IMR-90 (cell line): ENCODE measurements around the gene GSTA2. TPM values are rescaled to one million over a fixed set of nuclear protein-coding genes. Genes with fewer than 3 reads are reported as not detected.

ENCODE experiments used
- ATAC-seq: fragments of 200-7000 bp; cut with Tn5 transposase; 2 replicates; pipeline ENCODE4 v1.9.1; 2020; ENCODE audit warnings: low read depth, mild to moderate bottlenecking, moderate library complexity
- BruUV-seq: library from RNA; stranded (reverse); fragments of 400-500 nt; replicated peaks from 2 replicates; lab custom pipeline; 2021; lab: Mats Ljungman, UMichigan
- CTCF ChIA-PET: fragments of 300-600 bp; formaldehyde crosslinking; extraction: SDS; loops from one replicate; lab custom pipeline; 2021; ENCODE audit warnings: antibody characterized with exemption; lab: Yijun Ruan, JAX
- POLR2A ChIA-PET: fragments of 300-600 bp; sonication (Branson Sonifier 250); formaldehyde crosslinking; loops from one replicate; lab custom pipeline; 2022; ENCODE audit warnings: antibody characterized with exemption; ENCODE audit not compliant: unreplicated experiment; lab: Charles Lee
- DNase-seq: peaks from one replicate; pipeline ENCODE4 v3.0.0; 2013
- H2AFZ ChIP-seq: replicated peaks from 2 replicates; pipeline ENCODE3; 2013; ENCODE audit warnings: low read length, mild to moderate bottlenecking; ENCODE audit not compliant: poor library complexity
- H2AK5ac ChIP-seq: 2 replicates; pipeline ENCODE4 v1.6.1; 2013; ENCODE audit warnings: low read depth, low read length, inconsistent platforms
- H2AK9ac ChIP-seq: replicated peaks from 2 replicates; pipeline ENCODE3; 2013; ENCODE audit warnings: mild to moderate bottlenecking, low read depth, low read length, moderate library complexity; ENCODE audit not compliant: poor library complexity
- H2BK120ac ChIP-seq: 2 replicates; pipeline ENCODE4 v1.6.1; 2013; ENCODE audit warnings: low read depth, low read length, inconsistent platforms
- H2BK15ac ChIP-seq: 3 replicates; pipeline ENCODE4 v1.6.1; 2013; ENCODE audit warnings: low read depth, low read length, inconsistent platforms
- H2BK20ac ChIP-seq: 2 replicates; pipeline ENCODE4 v1.6.1; 2013; ENCODE audit warnings: low read depth, mild to moderate bottlenecking, inconsistent platforms, low read length, moderate library complexity
- H2BK5ac ChIP-seq: 2 replicates; pipeline ENCODE4 v1.6.1; 2013; ENCODE audit warnings: mild to moderate bottlenecking, low read depth, low read length, inconsistent platforms; ENCODE audit not compliant: poor library complexity, severe bottlenecking
- H3K14ac ChIP-seq: replicated peaks from 2 replicates; pipeline ENCODE4 v1.6.1; 2013; ENCODE audit warnings: low read depth, low read length, inconsistent platforms
- H3K18ac ChIP-seq: 2 replicates; pipeline ENCODE4 v1.6.1; 2013; ENCODE audit warnings: low read depth, low read length, control low read depth
- H3K23ac ChIP-seq: 2 replicates; pipeline ENCODE4 v1.6.1; 2013; ENCODE audit warnings: low read depth, low read length, inconsistent platforms
- H3K27ac ChIP-seq: 2 replicates; pipeline ENCODE4 v1.5.1; 2013; ENCODE audit warnings: mild to moderate bottlenecking, control low read depth, low read length; ENCODE audit not compliant: insufficient read depth
- H3K27me3 ChIP-seq: 2 replicates; pipeline ENCODE4 v1.6.1; 2013; ENCODE audit warnings: low read length; ENCODE audit not compliant: control insufficient read depth, insufficient read depth
- H3K36me3 ChIP-seq: 2 replicates; pipeline ENCODE4 v1.6.1; 2013; ENCODE audit warnings: low read length, mixed read lengths; ENCODE audit not compliant: control insufficient read depth, insufficient read depth
- H3K4ac ChIP-seq: 2 replicates; pipeline ENCODE4 v1.6.1; 2013; ENCODE audit warnings: low read depth, low read length, inconsistent platforms
- H3K4me1 ChIP-seq: 2 replicates; pipeline ENCODE4 v1.6.1; 2013; ENCODE audit warnings: low read length, mixed read lengths; ENCODE audit not compliant: control insufficient read depth, insufficient read depth
- H3K4me2 ChIP-seq: 2 replicates; pipeline ENCODE4 v1.6.1; 2013; ENCODE audit warnings: low read depth, mild to moderate bottlenecking, control low read depth, low read length, moderate library complexity
- H3K4me3 ChIP-seq: 2 replicates; pipeline ENCODE4 v1.5.1; 2013; ENCODE audit warnings: low read depth, mild to moderate bottlenecking, control low read depth, low read length, moderate library complexity; ENCODE audit not compliant: insufficient read depth
- H3K56ac ChIP-seq: 2 replicates; pipeline ENCODE4 v1.6.1; 2013; ENCODE audit warnings: low read length, inconsistent platforms; ENCODE audit not compliant: insufficient read depth; ENCODE audit errors: extremely low read depth
- H3K79me1 ChIP-seq, 2 experiments: 2 replicates each; pipeline ENCODE4 v1.6.1; 2013; ENCODE audit warnings: low read length in 2 of 2, inconsistent platforms in 1 of 2, low read depth in 1 of 2
- H3K9ac ChIP-seq: 2 replicates; pipeline ENCODE4 v1.6.1; 2013; ENCODE audit warnings: low read depth, low read length, control low read depth
- H3K9me1 ChIP-seq: 2 replicates; pipeline ENCODE4 v1.6.1; 2013; ENCODE audit warnings: low read length, inconsistent platforms; ENCODE audit not compliant: insufficient read depth
- H3K9me3 ChIP-seq: 2 replicates; pipeline ENCODE4 v1.6.1; 2013; ENCODE audit warnings: low read length; ENCODE audit not compliant: control insufficient read depth, insufficient read depth
- H4K20me1 ChIP-seq: 2 replicates; pipeline ENCODE4 v1.6.1; 2013; ENCODE audit warnings: low read length, inconsistent platforms; ENCODE audit not compliant: insufficient read depth
- H4K5ac ChIP-seq: 2 replicates; pipeline ENCODE4 v1.6.1; 2013; ENCODE audit warnings: mild to moderate bottlenecking, low read depth, low read length, control low read depth
- H4K8ac ChIP-seq, 2 experiments: 2 replicates each; pipeline ENCODE4 v1.6.1; 2013; ENCODE audit warnings: low read depth in 2 of 2, low read length in 2 of 2, control low read depth in 1 of 2, inconsistent platforms in 1 of 2
- H4K91ac ChIP-seq: 2 replicates; pipeline ENCODE4 v1.6.1; 2013; ENCODE audit warnings: low read depth, low read length, inconsistent platforms; ENCODE audit not compliant: insufficient read depth
- BHLHE40 ChIP-seq: fragments of 150-350 bp; IDR thresholded peaks from 2 replicates; pipeline ENCODE4 v1.6.1; 2016; ENCODE audit warnings: mild to moderate bottlenecking, low read depth, low read length
- CEBPB ChIP-seq: IDR thresholded peaks from 2 replicates; pipeline ENCODE4 v1.6.1; 2012; ENCODE audit warnings: low read depth, low read length, improper control_type of control experiment
- CHD1 ChIP-seq: IDR thresholded peaks from 2 replicates; pipeline ENCODE4 v1.6.1; 2012; ENCODE audit warnings: low read depth, low read length, improper control_type of control experiment
- FOS ChIP-seq: fragments of 150-350 bp; IDR thresholded peaks from 2 replicates; pipeline ENCODE4 v1.6.1; 2016; ENCODE audit warnings: low read depth, low read length
- MAFK ChIP-seq: IDR thresholded peaks from 2 replicates; pipeline ENCODE4 v1.6.1; 2012; ENCODE audit warnings: low read depth, low read length, improper control_type of control experiment
- MAZ ChIP-seq: IDR thresholded peaks from 2 replicates; pipeline ENCODE4 v1.6.1; 2012; ENCODE audit warnings: low read depth, mild to moderate bottlenecking, low read length, improper control_type of control experiment, moderate library complexity, borderline replicate concordance
- MXI1 ChIP-seq: IDR thresholded peaks from 2 replicates; pipeline ENCODE4 v1.6.1; 2012; ENCODE audit warnings: low read depth, mild to moderate bottlenecking, low read length, moderate library complexity, borderline replicate concordance
- NFE2L2 ChIP-seq: fragments of 150-350 bp; IDR thresholded peaks from 2 replicates; pipeline ENCODE4 v1.6.1; 2016; ENCODE audit warnings: low read depth, mild to moderate bottlenecking, low read length
- POLR2A ChIP-seq: IDR thresholded peaks from 2 replicates; pipeline ENCODE4 v1.6.1; 2012; ENCODE audit warnings: mild to moderate bottlenecking, low read depth, low read length
- RAD21 ChIP-seq: IDR thresholded peaks from 2 replicates; pipeline ENCODE4 v1.6.1; 2012; ENCODE audit warnings: low read length, improper control_type of control experiment
- RCOR1 ChIP-seq: IDR thresholded peaks from 2 replicates; pipeline ENCODE4 v1.6.1; 2012; ENCODE audit warnings: mild to moderate bottlenecking, low read length, improper control_type of control experiment; ENCODE audit not compliant: insufficient replicate concordance
- RFX5 ChIP-seq: IDR thresholded peaks from 2 replicates; pipeline ENCODE4 v1.8.0; 2012; ENCODE audit warnings: low read depth, mild to moderate bottlenecking, low read length, moderate library complexity
- SMC3 ChIP-seq: fragments of 150-350 bp; IDR thresholded peaks from 2 replicates; pipeline ENCODE4 v1.6.1; 2016; ENCODE audit warnings: low read depth, mild to moderate bottlenecking, antibody characterized with exemption, low read length, moderate library complexity
- WGBS, 2 experiments: methylation state at CpG; one replicate each; pipeline versions ENCODE4 v1.1.5 to v1.1.7; 2013; ENCODE audit warnings: missing lambda C conversion rate in 2 of 2; ENCODE audit not compliant: insufficient read length in 1 of 2; ENCODE audit errors: extremely low coverage in 2 of 2; 5-methylcytosine and 5-hydroxymethylcytosine counted together
- dilution Hi-C: fragments of 300-500 bp; cut with HindIII; formaldehyde crosslinking; loops from one replicate; pipeline ENCODE4 v1.14.3; 2018; ENCODE audit warnings: low sequenced_read_pairs; ENCODE audit not compliant: unreplicated experiment
- in situ Hi-C: fragments of 300-500 bp; cut with MboI; formaldehyde crosslinking; loops from 3 replicates; pipeline ENCODE4 v1.14.3; 2019; ENCODE audit warnings: low sequenced_read_pairs, inconsistent platforms, mixed read lengths
- intact Hi-C: fragments of 100-400 bp; cut with micrococcal nuclease; formaldehyde crosslinking; loops from 2 replicates; pipeline ENCODE4 v1.10.0; 2022
- polyA plus RNA-seq, 3 experiments: library from polyadenylated mRNA; depleted of rRNA; stranded (reverse); fragments of >200 nt; gene quantifications; 2 replicates each; pipeline ENCODE4 v1.2.3, GENCODE V29; 2012; ENCODE audit warnings: low replicate concordance in 1 of 3
- total RNA-seq: library from RNA; depleted of rRNA; stranded (reverse); fragments of >200 nt; gene quantifications from 2 replicates; pipeline ENCODE4 v1.2.3, GENCODE V29; 2012
- TF ChIP-seq, protein P1 (sequence below): conservative IDR thresholded peaks from 2 replicates; pipeline ENCODE4 v1.5.1; 2012; ENCODE audit warnings: mild to moderate bottlenecking, low read depth, low read length, improper control_type of control experiment
- TF ChIP-seq, protein P2 (sequence below): fragments of 150-350 bp; IDR thresholded peaks from 2 replicates; pipeline ENCODE4 v1.6.1; 2016; ENCODE audit warnings: low read depth, mild to moderate bottlenecking, low read length, moderate library complexity, borderline replicate concordance
- TF ChIP-seq, protein P3 (sequence below): fragments of 150-350 bp; IDR thresholded peaks from 2 replicates; pipeline ENCODE4 v1.6.1; 2017; ENCODE audit warnings: mild to moderate bottlenecking, antibody characterized with exemption, low read length, low read depth

GSTA2 gene
- total and polyA plus RNA-seq, 2 of the 4 experiments (the other 2 are of a cell fraction), result not detected

DNA sequence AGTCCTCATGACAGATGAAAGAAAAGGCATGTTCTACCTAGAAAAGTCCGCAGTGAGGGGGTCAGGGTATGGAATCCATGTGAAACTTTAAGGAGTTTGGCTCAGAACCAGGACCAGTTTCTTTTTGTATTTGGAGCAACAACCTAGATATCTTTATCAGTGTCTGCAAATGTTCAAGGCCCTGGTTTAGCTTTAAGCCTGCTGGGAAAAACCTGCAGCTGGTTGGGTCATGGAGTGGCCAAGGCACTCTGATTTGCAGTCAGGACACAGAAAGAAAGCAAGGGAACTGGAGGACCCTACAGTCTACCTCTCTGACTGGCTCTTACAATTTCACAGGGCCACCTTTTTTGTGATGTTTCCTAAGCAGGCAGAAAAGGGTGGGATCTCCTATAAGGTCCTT is 33.7 kb downstream of the GSTA2 start:
- H3K4me3 ChIP-seq, result no peak overlapping the region
- no peak overlapping the region for H2BK20ac ChIP-seq
- no peak overlapping the region for H2BK15ac ChIP-seq
- no peak overlapping the region for H3K4me2 ChIP-seq
- H3K79me1 ChIP-seq, result no peaks in the 10 kb centered on the region
- H3K27me3 ChIP-seq, result peaks cover under 1% of the 10 kb centered on the region
- H2BK120ac ChIP-seq, result no peak overlapping the region
- no peaks in the 10 kb centered on the region for H3K36me3 ChIP-seq
- ChIA-PET CTCF (no interaction called here), POLR2A (no interaction called here)
- H4K91ac ChIP-seq, result no peak overlapping the region
- WGBS, 2 experiments, result 56% methylated on average over 1 of the region's 1 CpG; no CpG with 5 or more reads in 1 of the 2 experiments
- DNase-seq (no peak), ATAC-seq (no peak)
- H3K4ac ChIP-seq, result no peak overlapping the region
- H3K9me1 ChIP-seq, result no peaks in the 10 kb centered on the region; the same call in 1 of the 2 replicates
- dilution Hi-C loops (no loop called here), in situ Hi-C loops (no loop called here), intact Hi-C loops (no loop called here)
- no peak overlapping the region for H3K56ac ChIP-seq
- H2AK9ac ChIP-seq, result no peak overlapping the region
- no peaks in the 10 kb centered on the region; the same call in 1 of the 2 replicates for H3K4me1 ChIP-seq
- BruUV-seq, result no TSS peak
- no peak overlapping the region for H4K8ac ChIP-seq
- no peak overlapping the region for H3K9ac ChIP-seq
- no peak overlapping the region for H3K14ac ChIP-seq
- no peaks in the 10 kb centered on the region for H3K9me3 ChIP-seq
- no peak overlapping the region for H3K18ac ChIP-seq
- H4K5ac ChIP-seq, result no peak overlapping the region
- H4K20me1 ChIP-seq, result no peaks in the 10 kb centered on the region
- no peak for TF ChIP-seq RCOR1
- TF ChIP-seq, protein P1, sequence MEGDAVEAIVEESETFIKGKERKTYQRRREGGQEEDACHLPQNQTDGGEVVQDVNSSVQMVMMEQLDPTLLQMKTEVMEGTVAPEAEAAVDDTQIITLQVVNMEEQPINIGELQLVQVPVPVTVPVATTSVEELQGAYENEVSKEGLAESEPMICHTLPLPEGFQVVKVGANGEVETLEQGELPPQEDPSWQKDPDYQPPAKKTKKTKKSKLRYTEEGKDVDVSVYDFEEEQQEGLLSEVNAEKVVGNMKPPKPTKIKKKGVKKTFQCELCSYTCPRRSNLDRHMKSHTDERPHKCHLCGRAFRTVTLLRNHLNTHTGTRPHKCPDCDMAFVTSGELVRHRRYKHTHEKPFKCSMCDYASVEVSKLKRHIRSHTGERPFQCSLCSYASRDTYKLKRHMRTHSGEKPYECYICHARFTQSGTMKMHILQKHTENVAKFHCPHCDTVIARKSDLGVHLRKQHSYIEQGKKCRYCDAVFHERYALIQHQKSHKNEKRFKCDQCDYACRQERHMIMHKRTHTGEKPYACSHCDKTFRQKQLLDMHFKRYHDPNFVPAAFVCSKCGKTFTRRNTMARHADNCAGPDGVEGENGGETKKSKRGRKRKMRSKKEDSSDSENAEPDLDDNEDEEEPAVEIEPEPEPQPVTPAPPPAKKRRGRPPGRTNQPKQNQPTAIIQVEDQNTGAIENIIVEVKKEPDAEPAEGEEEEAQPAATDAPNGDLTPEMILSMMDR, result no peak
- no peak for TF ChIP-seq MAZ
- no peak for TF ChIP-seq POLR2A
- no peak for TF ChIP-seq RAD21
- TF ChIP-seq MXI1, result no peak
- no peak for TF ChIP-seq RFX5
- no peak for TF ChIP-seq FOS
- TF ChIP-seq, protein P2, sequence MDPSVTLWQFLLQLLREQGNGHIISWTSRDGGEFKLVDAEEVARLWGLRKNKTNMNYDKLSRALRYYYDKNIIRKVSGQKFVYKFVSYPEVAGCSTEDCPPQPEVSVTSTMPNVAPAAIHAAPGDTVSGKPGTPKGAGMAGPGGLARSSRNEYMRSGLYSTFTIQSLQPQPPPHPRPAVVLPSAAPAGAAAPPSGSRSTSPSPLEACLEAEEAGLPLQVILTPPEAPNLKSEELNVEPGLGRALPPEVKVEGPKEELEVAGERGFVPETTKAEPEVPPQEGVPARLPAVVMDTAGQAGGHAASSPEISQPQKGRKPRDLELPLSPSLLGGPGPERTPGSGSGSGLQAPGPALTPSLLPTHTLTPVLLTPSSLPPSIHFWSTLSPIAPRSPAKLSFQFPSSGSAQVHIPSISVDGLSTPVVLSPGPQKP, result no peak
- TF ChIP-seq SMC3, result no peak
- TF ChIP-seq CEBPB, result no peak
- no peak for TF ChIP-seq CHD1
- no peak for TF ChIP-seq BHLHE40
- no peak for TF ChIP-seq NFE2L2
- TF ChIP-seq, protein P3, sequence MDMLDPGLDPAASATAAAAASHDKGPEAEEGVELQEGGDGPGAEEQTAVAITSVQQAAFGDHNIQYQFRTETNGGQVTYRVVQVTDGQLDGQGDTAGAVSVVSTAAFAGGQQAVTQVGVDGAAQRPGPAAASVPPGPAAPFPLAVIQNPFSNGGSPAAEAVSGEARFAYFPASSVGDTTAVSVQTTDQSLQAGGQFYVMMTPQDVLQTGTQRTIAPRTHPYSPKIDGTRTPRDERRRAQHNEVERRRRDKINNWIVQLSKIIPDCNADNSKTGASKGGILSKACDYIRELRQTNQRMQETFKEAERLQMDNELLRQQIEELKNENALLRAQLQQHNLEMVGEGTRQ, result no peak
- no peak for TF ChIP-seq MAFK
- H2AK5ac ChIP-seq, result no peak overlapping the region
- H3K27ac ChIP-seq, result no peak overlapping the region
- no peak overlapping the region for H2AFZ ChIP-seq
- H3K23ac ChIP-seq, result no peak overlapping the region
- H2BK5ac ChIP-seq, result no peak overlapping the region
